Lung (tissue), 12 donors: ENCODE measurements around the gene B3GNT3. TPM values are rescaled to one million over a fixed set of nuclear protein-coding genes. Genes with fewer than 3 reads are reported as not detected.
A peak's percentile ranks its signal among the peaks of the same experiment; 100 is the strongest.

Source experiments
- ATAC-seq: fragments of 200-7000 bp; cut with Tn5 transposase; one replicate; pipeline ENCODE4 v1.9.1; 2020; ENCODE audit warnings: moderate number of reproducible peaks; ENCODE audit not compliant: insufficient read depth, low FRiP score
- DNase-seq, 3 donors: peaks; one replicate each; pipeline ENCODE4 v3.0.0-alpha.2; 2013 to 2017
- H3K27ac ChIP-seq, 2 donors: one replicate each; pipeline ENCODE4 v1.5.1; 2013; ENCODE audit warnings: mild to moderate bottlenecking in 2 of 2, moderate library complexity in 2 of 2, control low read depth in 1 of 2, inconsistent platforms in 1 of 2, low read depth in 1 of 2, low read length in 1 of 2
- H3K27me3 ChIP-seq, 3 donors: one replicate each; pipeline ENCODE4 v1.5.1; 2013; ENCODE audit warnings: low read length in 2 of 3; ENCODE audit not compliant: control insufficient read depth in 3 of 3, insufficient read depth in 3 of 3
- H3K36me3 ChIP-seq, 4 donors: one replicate each; pipeline ENCODE4 v1.5.1; 2013; ENCODE audit warnings: low read length in 4 of 4, mild to moderate bottlenecking in 1 of 4, moderate library complexity in 1 of 4; ENCODE audit not compliant: control insufficient read depth in 4 of 4, insufficient read depth in 4 of 4
- H3K4me1 ChIP-seq, 5 donors: one replicate each; pipeline ENCODE4 v1.5.1; 2013; ENCODE audit warnings: low read length in 5 of 5, mild to moderate bottlenecking in 2 of 5, moderate library complexity in 1 of 5; ENCODE audit not compliant: control insufficient read depth in 5 of 5, insufficient read depth in 5 of 5
- H3K4me3 ChIP-seq: one replicate; pipeline ENCODE4 v1.5.1; 2013; ENCODE audit warnings: mild to moderate bottlenecking, control low read depth, moderate library complexity
- H3K9ac ChIP-seq, 2 donors: one replicate each; pipeline ENCODE4 v1.5.1; 2013; ENCODE audit warnings: low read length in 2 of 2, control low read depth in 1 of 2; ENCODE audit not compliant: insufficient read depth in 1 of 2
- H3K9me3 ChIP-seq, 4 donors: one replicate each; pipeline ENCODE4 v1.5.1; 2013; ENCODE audit warnings: low read length in 3 of 4, mild to moderate bottlenecking in 1 of 4, moderate library complexity in 1 of 4; ENCODE audit not compliant: control insufficient read depth in 4 of 4, insufficient read depth in 3 of 4
- CTCF ChIP-seq: IDR thresholded peaks from 2 replicates; pipeline ENCODE4 v1.5.1; 2012; ENCODE audit warnings: mild to moderate bottlenecking; ENCODE audit errors: control extremely low read depth, extremely low read depth
- WGBS, 2 donors: extraction: QIAGEN DNeasy Blood & Tissue Kit; methylation state at CpG; one replicate each; pipeline ENCODE4 v1.1.7; 2013; 5-methylcytosine and 5-hydroxymethylcytosine counted together
- polyA plus RNA-seq, 2 donors: library from polyadenylated mRNA; stranded (reverse); fragments of 200-250 nt; gene quantifications; one replicate each; pipeline ENCODE4 v1.2.1, GENCODE V29; 2013
- total RNA-seq, 2 donors: library from RNA; depleted of rRNA in 1 of 2; stranded (reverse); fragments of >200 nt in 1 of 2; gene quantifications; one replicate each; pipeline ENCODE4 v1.2.1, GENCODE V29; 2014 to 2021
- donor health status: control.
- donor health status: control.
- donor health status: Bipolar disorder and iron deficiency.
- donor health status: healthy.
- donor health status: DM: yes; HTN: yes; CAD: no.

The B3GNT3 gene
- total and polyA plus RNA-seq, 4 donors, result 1.00 to 3.0 (median 2.0) TPM

- TF ChIP-seq CTCF, result no peak
- peaks cover 0 to 3% (median 0%) of the 10 kb centered on the region in 5 donors for H3K4me1 ChIP-seq
- H3K27me3 ChIP-seq, result peaks cover 0 to 12% (median 3%) of the 10 kb centered on the region in 3 donors
- peaks cover 0 to 21% (median 0%) of the 10 kb centered on the region in 4 donors for H3K36me3 ChIP-seq
- DNase-seq, result no peak
- WGBS, 2 donors, result 77 to 87% methylated on average over 4 of the region's 4 CpGs
- ATAC-seq, result no peak
- no peak overlapping the region for H3K9ac ChIP-seq
- H3K9me3 ChIP-seq, result peaks cover 0 to 2% (median 0%) of the 10 kb centered on the region in 4 donors
- no peak overlapping the region for H3K27ac ChIP-seq
- H3K4me3 ChIP-seq, result no peak overlapping the region
These were observed 41.6 kb downstream of the B3GNT3 start for GRCh38 chr19:17836530-17836929.

- Histone ChIP-seq H3K9ac (no peak overlapping the region), H3K4me1 (peaks cover 0 to 4% (median 0%) of the 10 kb centered on the region in 5 donors), H3K27me3 (peaks cover 0 to 7% (median 0%) of the 10 kb centered on the region in 3 donors), H3K4me3 (no peak overlapping the region), H3K9me3 (peaks cover 0 to 2% (median 0%) of the 10 kb centered on the region in 4 donors), H3K36me3 (peaks cover 0 to 16% (median 0%) of the 10 kb centered on the region in 4 donors), H3K27ac (no peak overlapping the region)
- no peak for TF ChIP-seq CTCF
- ATAC-seq (no peak), DNase-seq (no peak)
- WGBS, 2 donors, result 94 to 96% methylated on average over 7 of the region's 7 CpGs
These were observed 43.0 kb downstream of the B3GNT3 start for GRCh38 chr19:17837972-17838371.

GRCh38 chr19:17840019-17840418 lies 45.1 kb downstream of the B3GNT3 start:
- 90 to 91% methylated on average over 6 of the region's 6 CpGs for WGBS, 2 donors
- Histone ChIP-seq H3K4me3 (no peak overlapping the region), H3K9me3 (peaks cover 0 to 2% (median 0%) of the 10 kb centered on the region in 4 donors), H3K4me1 (peaks cover 0 to 4% (median 0%) of the 10 kb centered on the region in 5 donors), H3K27me3 (peaks cover 0 to 7% (median 0%) of the 10 kb centered on the region in 3 donors), H3K36me3 (peaks cover 0 to 20% (median 0%) of the 10 kb centered on the region in 4 donors), H3K27ac (no peak overlapping the region), H3K9ac (no peak overlapping the region)
- DNase-seq (no peak), ATAC-seq (no peak)
- TF ChIP-seq CTCF, result no peak

GRCh38 chr19:17841371-17841809 lies 46.5 kb downstream of the B3GNT3 start:
- Histone ChIP-seq H3K36me3 (peaks cover 0 to 20% (median 0%) of the 10 kb centered on the region in 4 donors), H3K9ac (no peak overlapping the region), H3K4me1 (peaks cover 0 to 4% (median 0%) of the 10 kb centered on the region in 5 donors), H3K27ac (no peak overlapping the region), H3K27me3 (peaks cover 0 to 7% (median 0%) of the 10 kb centered on the region in 3 donors), H3K9me3 (peaks cover 0 to 2% (median 0%) of the 10 kb centered on the region in 4 donors), H3K4me3 (no peak overlapping the region)
- peak in 1 of 3 donors; percentile 20 for DNase-seq
- TF ChIP-seq CTCF, result no peak
- no peak for ATAC-seq
- 54 to 76% methylated on average over 30 of the region's 30 CpGs for WGBS, 2 donors
